Stomach (tissue), 9 donors: Measurements from ENCODE around the gene ZNF611. TPM values are rescaled to one million over a fixed set of nuclear protein-coding genes. Genes with fewer than 3 reads are reported as not detected.
"Not testable (repeated sequence)": the region's sequence is repeated elsewhere in the genome, so short reads cannot be mapped to it uniquely, and the experiment has no call there.

Source experiments
- DNase-seq, 2 donors: peaks; one replicate each; pipeline versions ENCODE4 v3.0.0 to v3.0.0-alpha.2; 2013 to 2019
- H3K27ac ChIP-seq, 5 donors: fragments of 200-600 bp in 4 of 5; sonication (generic) in 4 of 5; one replicate each; pipeline ENCODE4 v1.5.1; 2013 to 2019; ENCODE audit warnings: mild to moderate bottlenecking in 1 of 5, moderate library complexity in 1 of 5
- H3K27me3 ChIP-seq, 3 donors: fragments of 200-600 bp; sonication (generic); one replicate each; pipeline ENCODE4 v1.5.1; 2017 to 2019; ENCODE audit warnings: mixed run types in 1 of 3
- H3K36me3 ChIP-seq, 4 donors: fragments of 200-600 bp; sonication (generic); 1 replicate in 3 of 4; 2 replicates in 1 of 4; pipeline ENCODE4 v1.5.1; 2016 to 2019
- H3K4me1 ChIP-seq, 4 donors: fragments of 200-600 bp; sonication (generic); one replicate each; pipeline ENCODE4 v1.5.1; 2016 to 2019
- H3K4me3 ChIP-seq, 4 donors: fragments of 200-600 bp; sonication (generic) in 3 of 4; one replicate each; pipeline ENCODE4 v1.5.1; 2016 to 2019; ENCODE audit warnings: mild to moderate bottlenecking in 1 of 4
- H3K9me3 ChIP-seq, 4 donors: fragments of 200-600 bp; sonication (generic); one replicate each; pipeline ENCODE4 v1.5.1; 2016 to 2019
- EP300 ChIP-seq: sonication (generic); formaldehyde crosslinking; IDR thresholded peaks from one replicate; pipeline ENCODE4 v1.6.1; 2017; ENCODE audit warnings: antibody characterized with exemption
- POLR2A ChIP-seq, 4 donors: fragments of 450-650 bp; IDR thresholded peaks; one replicate each; pipeline ENCODE4 v1.6.1; 2016; ENCODE audit warnings: antibody characterized with exemption in 4 of 4, control low read depth in 2 of 4, mild to moderate bottlenecking in 1 of 4, moderate library complexity in 1 of 4
- POLR2AphosphoS5 ChIP-seq, 3 donors: sonication (generic); formaldehyde crosslinking; IDR thresholded peaks; one replicate each; pipeline ENCODE4 v1.6.1; 2016; ENCODE audit warnings: antibody characterized with exemption in 3 of 3
- WGBS, 5 donors: extraction: QIAGEN DNeasy Blood & Tissue Kit in 3 of 5; methylation state at CpG; one replicate each; pipeline versions ENCODE4 v1.1.5 to v1.1.7; 2013 to 2018; 5-methylcytosine and 5-hydroxymethylcytosine counted together
- intact Hi-C: fragments of 100-400 bp; cut with DNase I; formaldehyde crosslinking; loops from one replicate; pipeline ENCODE4 v1.15.1; 2023; ENCODE audit warnings: low total_unique reads
- polyA plus RNA-seq, 3 donors: library from polyadenylated mRNA; stranded (reverse); fragments of 200-250 nt; gene quantifications; one replicate each; pipeline ENCODE4 v1.2.3, GENCODE V29; 2013
- total RNA-seq, 5 donors: library from RNA; depleted of rRNA; stranded (reverse); fragments of >200 nt; gene quantifications; one replicate each; pipeline versions ENCODE4 v1.1.0 to v1.2.3, GENCODE V29; 2014 to 2016
- TF ChIP-seq, protein P1 (sequence below), 7 experiments: fragments of 450-650 bp in 4 of 7; fragments of 200-600 bp in 3 of 7; sonication (generic) in 3 of 7; IDR thresholded peaks; one replicate each; pipeline ENCODE4 v1.5.1; 2016 to 2019; ENCODE audit warnings: antibody characterized with exemption in 7 of 7, control low read depth in 2 of 7, mild to moderate bottlenecking in 1 of 7
- donor health status: healthy with polysubstance abuse.
- donor health status: Bipolar disorder and iron deficiency.
- donor health status: healthy.

Gene ZNF611
- total and polyA plus RNA-seq, 8 donors: 1.6 to 58.5 (median 6.3) TPM

GRCh38 chr19:52691215-52691610, 43.6 kb downstream of the ZNF611 start:
- Histone ChIP-seq H3K4me3 (peak overlapping the region; percentile 54 to 70 (median 60)), H3K27ac (peak overlapping the region; percentile 52 to 92 (median 88)), H3K4me1 (peaks cover 8 to 33% (median 23%) of the 10 kb centered on the region in 4 donors), H3K36me3 (no peaks in the 10 kb centered on the region), H3K9me3 (peaks cover 0 to 9% (median 0%) of the 10 kb centered on the region in 4 donors), H3K27me3 (no peaks in the 10 kb centered on the region)
- intact Hi-C loops: no loop called here
- DNase-seq: no peak
- 52 to 69% (median 59%) methylated on average over 15 of the region's 15 CpGs for WGBS, 5 donors
- no peak for TF ChIP-seq POLR2AphosphoS5 (IDR thresholded peaks at IDR 0.05)
- TF ChIP-seq, protein P1, sequence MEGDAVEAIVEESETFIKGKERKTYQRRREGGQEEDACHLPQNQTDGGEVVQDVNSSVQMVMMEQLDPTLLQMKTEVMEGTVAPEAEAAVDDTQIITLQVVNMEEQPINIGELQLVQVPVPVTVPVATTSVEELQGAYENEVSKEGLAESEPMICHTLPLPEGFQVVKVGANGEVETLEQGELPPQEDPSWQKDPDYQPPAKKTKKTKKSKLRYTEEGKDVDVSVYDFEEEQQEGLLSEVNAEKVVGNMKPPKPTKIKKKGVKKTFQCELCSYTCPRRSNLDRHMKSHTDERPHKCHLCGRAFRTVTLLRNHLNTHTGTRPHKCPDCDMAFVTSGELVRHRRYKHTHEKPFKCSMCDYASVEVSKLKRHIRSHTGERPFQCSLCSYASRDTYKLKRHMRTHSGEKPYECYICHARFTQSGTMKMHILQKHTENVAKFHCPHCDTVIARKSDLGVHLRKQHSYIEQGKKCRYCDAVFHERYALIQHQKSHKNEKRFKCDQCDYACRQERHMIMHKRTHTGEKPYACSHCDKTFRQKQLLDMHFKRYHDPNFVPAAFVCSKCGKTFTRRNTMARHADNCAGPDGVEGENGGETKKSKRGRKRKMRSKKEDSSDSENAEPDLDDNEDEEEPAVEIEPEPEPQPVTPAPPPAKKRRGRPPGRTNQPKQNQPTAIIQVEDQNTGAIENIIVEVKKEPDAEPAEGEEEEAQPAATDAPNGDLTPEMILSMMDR (IDR thresholded peaks at IDR 0.05): no peak
- no peak for TF ChIP-seq POLR2A (IDR thresholded peaks at IDR 0.05)
- no peak for TF ChIP-seq EP300

- intact Hi-C loops: no loop called here
- H3K4me1 ChIP-seq: peaks cover 8 to 37% (median 23%) of the 10 kb centered on the region in 4 donors
- peak overlapping the region; percentile 86 to 92 (median 88) for H3K27ac ChIP-seq
- TF ChIP-seq, protein P1 (IDR thresholded peaks at IDR 0.05): peak in 3 of 7 experiments; percentile 19 to 36 (median 28)
- TF ChIP-seq POLR2A (IDR thresholded peaks at IDR 0.05) (no peak), EP300 (no peak), POLR2AphosphoS5 (IDR thresholded peaks at IDR 0.05) (peak; percentile 75 to 83 (median 79))
- peak overlapping the region; percentile 54 to 70 (median 60) for H3K4me3 ChIP-seq
- H3K36me3 ChIP-seq: no peaks in the 10 kb centered on the region
- 2 to 4% (median 3%) methylated on average over 38 to 47 of the region's 47 CpGs for WGBS, 5 donors
- H3K27me3 ChIP-seq: no peaks in the 10 kb centered on the region
- peak; percentile 93 to 97 for DNase-seq
- peaks cover 0 to 9% (median 0%) of the 10 kb centered on the region in 4 donors for H3K9me3 ChIP-seq
Observed at GRCh38 chr19:52690369-52691214, 44.3 kb downstream of the ZNF611 start.

DNA sequence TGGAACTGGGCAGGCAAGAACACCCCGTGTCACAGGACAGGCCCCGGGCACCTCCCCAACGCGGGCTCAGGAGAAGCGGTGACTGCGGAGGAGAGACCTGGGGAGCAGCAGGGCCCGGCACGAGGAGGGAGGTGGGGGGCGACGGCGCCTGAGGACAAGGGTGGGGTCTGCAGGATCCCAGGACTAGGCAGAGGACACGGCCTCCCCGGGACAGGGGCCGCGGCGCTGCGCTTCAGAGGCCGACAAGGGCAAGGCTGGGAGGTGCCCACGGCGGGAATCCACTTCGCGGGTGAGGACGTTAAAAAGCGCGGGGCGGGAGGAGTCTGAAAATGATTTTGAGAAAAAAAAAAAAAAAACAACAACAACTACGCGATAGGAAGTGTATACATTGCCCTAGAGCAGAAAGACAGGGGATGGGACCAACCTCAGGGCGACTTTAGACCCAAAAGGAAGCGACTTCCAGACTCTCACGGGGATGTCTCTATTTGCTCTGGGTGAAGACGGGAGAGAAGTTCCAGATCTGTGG, 44.9 kb downstream of the ZNF611 start:
- H3K36me3 ChIP-seq: peaks cover 0 to 6% (median under 1%) of the 10 kb centered on the region in 4 donors

GRCh38 chr19:52688925-52689796, 45.7 kb downstream of the ZNF611 start:
- Histone ChIP-seq H3K4me3 (peak overlapping the region; percentile 54 to 70 (median 60)), H3K4me1 (peaks cover 8 to 37% (median 26%) of the 10 kb centered on the region in 4 donors), H3K27ac (peak overlapping the region; percentile 46 to 92 (median 88))
- 16 to 34% (median 24%) methylated on average over 6 of the region's 6 CpGs for WGBS, 5 donors
- DNase-seq: peak in 1 of 2 donors; percentile 43
- intact Hi-C loops, H3K9me3 ChIP-seq, H3K36me3 ChIP-seq, H3K27me3 ChIP-seq: not testable (repeated sequence)

More for the DNA sequence above, 44.9 kb downstream of the ZNF611 start:
- peak overlapping the region; percentile 46 to 92 (median 88) for H3K27ac ChIP-seq
- 0 to 1% (median 1%) methylated on average over 32 of the region's 32 CpGs for WGBS, 5 donors
- H3K9me3 ChIP-seq: peaks cover 0 to 9% (median 0%) of the 10 kb centered on the region in 4 donors
- H3K4me3 ChIP-seq: peak overlapping the region; percentile 54 to 70 (median 60)
- H3K4me1 ChIP-seq: peaks cover 8 to 37% (median 26%) of the 10 kb centered on the region in 4 donors
- intact Hi-C loops: no loop called here
- H3K27me3 ChIP-seq: no peaks in the 10 kb centered on the region
- DNase-seq: peak; percentile 28 to 72
- TF ChIP-seq, protein P1 (IDR thresholded peaks at IDR 0.05): no peak
- TF ChIP-seq POLR2AphosphoS5 (IDR thresholded peaks at IDR 0.05): no peak
- TF ChIP-seq EP300: no peak
- TF ChIP-seq POLR2A (IDR thresholded peaks at IDR 0.05): no peak
